H1 (cell line): ENCODE data around the gene ATP9B. TPM values are rescaled to one million over a fixed set of nuclear protein-coding genes. Genes with fewer than 3 reads are reported as not detected.

Experiments
- CTCF ChIA-PET: fragments of 300-600 bp; sonication (Branson Sonifier 250); formaldehyde crosslinking; loops from one replicate; lab custom pipeline; 2021; ENCODE audit not compliant: partially characterized antibody; lab: Charles Lee
- POLR2A ChIA-PET: fragments of 300-600 bp; sonication (Branson Sonifier 250); formaldehyde crosslinking; loops from one replicate; lab custom pipeline; 2021; ENCODE audit warnings: inconsistent platforms; ENCODE audit not compliant: partially characterized antibody; lab: Charles Lee
- DNase-seq, 2 experiments: peaks; one replicate each; pipeline versions ENCODE4 v3.0.0 to v3.0.0-alpha.2; 2010 to 2022; ENCODE audit warnings: low spot score in 2 of 2, low read depth in 1 of 2, mixed read lengths in 1 of 2
- FAIRE-seq: peaks from 2 replicates; lab custom pipeline; 2011; peaks lifted over from hg19 to GRCh38; lab: Jason Lieb, UNC
- H2AFZ ChIP-seq: 2 replicates; pipeline ENCODE4 v1.8.1; 2012; ENCODE audit warnings: low read length, inconsistent platforms
- H2AK5ac ChIP-seq: 2 replicates; pipeline ENCODE4 v1.6.1; 2013; ENCODE audit warnings: low read depth, low read length
- H2BK120ac ChIP-seq: replicated peaks from 2 replicates; pipeline ENCODE3; 2013; ENCODE audit warnings: low read depth, low read length, inconsistent platforms
- H2BK12ac ChIP-seq: 2 replicates; pipeline ENCODE4 v1.6.1; 2013; ENCODE audit warnings: low read depth, low read length
- H2BK15ac ChIP-seq: 2 replicates; pipeline ENCODE4 v1.6.1; 2013; ENCODE audit warnings: low read length
- H2BK20ac ChIP-seq: 2 replicates; pipeline ENCODE4 v1.6.1; 2013; ENCODE audit warnings: low read length
- H2BK5ac ChIP-seq: 2 replicates; pipeline ENCODE4 v1.6.1; 2013; ENCODE audit warnings: low read depth, low read length
- H3K14ac ChIP-seq: 2 replicates; pipeline ENCODE4 v1.6.1; 2013; ENCODE audit warnings: inconsistent platforms; ENCODE audit not compliant: insufficient read length
- H3K18ac ChIP-seq: 2 replicates; pipeline ENCODE4 v1.6.1; 2013; ENCODE audit warnings: low read length; ENCODE audit errors: extremely low read depth
- H3K23ac ChIP-seq: 2 replicates; pipeline ENCODE4 v1.6.1; 2013; ENCODE audit warnings: inconsistent platforms; ENCODE audit not compliant: insufficient read length
- H3K23me2 ChIP-seq: 2 replicates; pipeline ENCODE4 v1.6.1; 2013; ENCODE audit warnings: low read depth, low read length
- H3K27ac ChIP-seq: 2 replicates; pipeline ENCODE4 v1.6.1; 2011; ENCODE audit warnings: low read depth, low read length, inconsistent platforms
- H3K27me3 ChIP-seq, 4 experiments: replicated peaks in 1 of 4; 1 replicate in 1 of 4; 2 replicates in 3 of 4; pipeline versions ENCODE4 v1.6.1 to v1.8.1; 2011 to 2013; ENCODE audit warnings: low read length in 3 of 4, mild to moderate bottlenecking in 3 of 4, inconsistent platforms in 2 of 4, mixed read lengths in 2 of 4, moderate library complexity in 1 of 4; ENCODE audit not compliant: control insufficient read depth in 3 of 4, insufficient read depth in 3 of 4; ENCODE audit errors: extremely low read depth in 1 of 4
- H3K36me3 ChIP-seq, 4 experiments: 2 replicates each; pipeline versions ENCODE4 v1.6.1 to v1.8.1; 2011 to 2013; ENCODE audit warnings: mild to moderate bottlenecking in 4 of 4, low read length in 3 of 4, moderate library complexity in 2 of 4, control low read depth in 1 of 4, inconsistent platforms in 1 of 4; ENCODE audit not compliant: insufficient read depth in 4 of 4, control insufficient read depth in 2 of 4
- H3K4ac ChIP-seq: replicated peaks from 2 replicates; pipeline ENCODE3; 2013; ENCODE audit warnings: low read length, low read depth, mixed read lengths, inconsistent platforms; ENCODE audit not compliant: insufficient read length
- H3K4me1 ChIP-seq, 4 experiments: replicated peaks in 1 of 4; 1 replicate in 1 of 4; 2 replicates in 3 of 4; pipeline versions ENCODE4 v1.6.1 to v1.8.1; 2011 to 2013; ENCODE audit warnings: low read length in 3 of 4, inconsistent platforms in 2 of 4, mixed read lengths in 1 of 4; ENCODE audit not compliant: insufficient read depth in 4 of 4, control insufficient read depth in 3 of 4
- H3K4me2 ChIP-seq, 2 experiments: 2 replicates each; pipeline versions ENCODE4 v1.6.1 to v1.8.1; 2011 to 2013; ENCODE audit warnings: low read depth in 2 of 2, low read length in 2 of 2, control low read depth in 1 of 2, inconsistent platforms in 1 of 2, mild to moderate bottlenecking in 1 of 2; ENCODE audit not compliant: insufficient read depth in 1 of 2
- H3K4me3 ChIP-seq, 4 experiments: fragments of 200-600, 300-600 bp in 1 of 4; sonication (generic), shearing (Covaris generic), sonication (Bioruptor Twin) in 1 of 4; 2 replicates each; pipeline versions ENCODE4 v1.5.1 to v1.8.1; 2011 to 2016; ENCODE audit warnings: low read length in 4 of 4, low read depth in 3 of 4, control low read depth in 2 of 4, inconsistent platforms in 2 of 4, mild to moderate bottlenecking in 2 of 4, mixed read lengths in 1 of 4, moderate library complexity in 1 of 4; ENCODE audit not compliant: insufficient read depth in 2 of 4; ENCODE audit errors: extremely low read depth in 1 of 4
- H3K56ac ChIP-seq: replicated peaks from 2 replicates; pipeline ENCODE3; 2013; ENCODE audit warnings: low read depth, mild to moderate bottlenecking, mixed read lengths, low read length, inconsistent platforms; ENCODE audit not compliant: insufficient read length
- H3K79me1 ChIP-seq: 2 replicates; pipeline ENCODE4 v1.6.1; 2013; ENCODE audit warnings: low read depth, low read length, control low read depth
- H3K79me2 ChIP-seq, 2 experiments: 2 replicates each; pipeline versions ENCODE4 v1.6.1 to v1.8.1; 2012 to 2013; ENCODE audit warnings: low read length in 2 of 2, mild to moderate bottlenecking in 2 of 2, inconsistent platforms in 1 of 2; ENCODE audit not compliant: insufficient read depth in 2 of 2, control insufficient read depth in 1 of 2
- H3K9ac ChIP-seq, 4 experiments: replicated peaks in 1 of 4; 1 replicate in 1 of 4; 2 replicates in 3 of 4; pipeline versions ENCODE4 v1.6.1 to v1.8.1; 2011 to 2013; ENCODE audit warnings: low read depth in 3 of 4, low read length in 3 of 4, control low read depth in 2 of 4, mild to moderate bottlenecking in 2 of 4, moderate library complexity in 2 of 4, inconsistent platforms in 1 of 4; ENCODE audit errors: extremely low read depth in 1 of 4
- H3K9me3 ChIP-seq, 2 experiments: 2 replicates each; pipeline versions ENCODE4 v1.6.1 to v1.8.1; 2012 to 2013; ENCODE audit warnings: mild to moderate bottlenecking in 2 of 2, moderate library complexity in 2 of 2, control low read depth in 1 of 2, inconsistent platforms in 1 of 2, low read depth in 1 of 2, low read length in 1 of 2, mixed read lengths in 1 of 2; ENCODE audit not compliant: insufficient read depth in 2 of 2
- H4K20me1 ChIP-seq, 2 experiments: replicated peaks in 1 of 2; 2 replicates each; pipeline versions ENCODE3 to v1.8.1; 2011 to 2013; ENCODE audit warnings: inconsistent platforms in 2 of 2, low read length in 2 of 2, mild to moderate bottlenecking in 1 of 2; ENCODE audit not compliant: insufficient read depth in 2 of 2, control insufficient read depth in 1 of 2
- H4K5ac ChIP-seq: 2 replicates; pipeline ENCODE4 v1.6.1; 2013; ENCODE audit warnings: low read length, low read depth, mixed read lengths, inconsistent platforms; ENCODE audit not compliant: insufficient read length
- H4K8ac ChIP-seq: 2 replicates; pipeline ENCODE4 v1.8.0; 2013; ENCODE audit warnings: mild to moderate bottlenecking, moderate library complexity, low read length, inconsistent platforms; ENCODE audit not compliant: insufficient read depth; ENCODE audit errors: extremely low read depth
- H4K91ac ChIP-seq: replicated peaks from 2 replicates; pipeline ENCODE3; 2013; ENCODE audit warnings: low read length, mixed read lengths, inconsistent platforms; ENCODE audit not compliant: insufficient read length
- BCL11A ChIP-seq, 2 experiments: IDR thresholded peaks; one replicate each; pipeline ENCODE4 v1.6.1; 2011; ENCODE audit warnings: low read depth in 2 of 2, low read length in 2 of 2, mild to moderate bottlenecking in 2 of 2
- EZH2 ChIP-seq: fragments of 200-600 bp; sonication (generic); IDR thresholded peaks from 2 replicates; pipeline ENCODE4 v1.7.1; 2012; ENCODE audit warnings: low read depth, mild to moderate bottlenecking, moderate library complexity, low read length, inconsistent platforms; ENCODE audit not compliant: severe bottlenecking
- FOSL1 ChIP-seq: IDR thresholded peaks from 2 replicates; pipeline ENCODE4 v1.6.1; 2011; ENCODE audit warnings: mild to moderate bottlenecking, low read depth, low read length, moderate library complexity; ENCODE audit not compliant: insufficient read depth
- GABPA ChIP-seq: IDR thresholded peaks from 2 replicates; pipeline ENCODE4 v1.6.1; 2011; ENCODE audit warnings: mild to moderate bottlenecking, low read length, moderate library complexity, borderline replicate concordance; ENCODE audit not compliant: insufficient read depth
- HDAC2 ChIP-seq, 2 experiments: fragments of 300-600 bp in 1 of 2; sonication (generic) in 1 of 2; IDR thresholded peaks; 2 replicates each; pipeline ENCODE4 v1.6.1; 2011 to 2012; ENCODE audit warnings: low read depth in 2 of 2, low read length in 2 of 2, mild to moderate bottlenecking in 2 of 2, moderate library complexity in 2 of 2, borderline replicate concordance in 1 of 2, inconsistent platforms in 1 of 2
- NRF1 ChIP-seq: IDR thresholded peaks from 2 replicates; pipeline ENCODE4 v1.6.1; 2011; ENCODE audit warnings: mild to moderate bottlenecking, low read depth, low read length, improper control_type of control experiment
- POU5F1 ChIP-seq: IDR thresholded peaks from 2 replicates; pipeline ENCODE4 v1.6.1; 2011; ENCODE audit warnings: low read depth, mild to moderate bottlenecking, low read length, moderate library complexity
- RBBP5 ChIP-seq: IDR thresholded peaks from 2 replicates; pipeline ENCODE4 v1.7.1; 2012; ENCODE audit warnings: low read depth, mild to moderate bottlenecking, inconsistent platforms, low read length, moderate library complexity, borderline replicate concordance
- RNF2 ChIP-seq: fragments of 200-900, 300-1000 bp; sonication (generic); IDR thresholded peaks from 2 replicates; pipeline ENCODE4 v1.7.1; 2016; ENCODE audit warnings: borderline replicate concordance, low read depth, mild to moderate bottlenecking, antibody characterized with exemption, low read length; ENCODE audit not compliant: poor library complexity, severe bottlenecking; ENCODE audit errors: missing control alignments
- SIX5 ChIP-seq: IDR thresholded peaks from 2 replicates; pipeline ENCODE4 v1.6.1; 2011; ENCODE audit warnings: mild to moderate bottlenecking, low read depth, low read length
- SP1 ChIP-seq: IDR thresholded peaks from 2 replicates; pipeline ENCODE4 v1.6.1; 2011; ENCODE audit warnings: low read depth, low read length
- YY1 ChIP-seq: IDR thresholded peaks from 2 replicates; pipeline ENCODE4 v1.6.1; 2011; ENCODE audit warnings: low read depth, mild to moderate bottlenecking, low read length
- WGBS, 2 experiments: shearing (Covaris generic) in 1 of 2; methylation state at CpG; one replicate each; pipeline versions ENCODE4 v1.1.6 to v1.1.7; 2013 to 2015; ENCODE audit warnings: low lambda C conversion rate in 2 of 2, mixed read lengths in 2 of 2, inconsistent platforms in 1 of 2, low coverage in 1 of 2, missing lambda C conversion rate in 1 of 2; ENCODE audit not compliant: insufficient replicate concordance in 2 of 2, insufficient coverage in 1 of 2, insufficient read length in 1 of 2; ENCODE audit errors: extremely low coverage in 1 of 2, missing lambda C conversion rate in 1 of 2; 5-methylcytosine and 5-hydroxymethylcytosine counted together
- polyA plus RNA-seq, 7 experiments: library from polyadenylated mRNA; depleted of rRNA in 3 of 7; stranded (reverse) in 5 of 7; unstranded in 2 of 7; fragments of >200 nt in 5 of 7; fragments of 200-250 nt in 2 of 7; gene quantifications; 1 replicate in 5 of 7; 2 replicates in 1 of 7; 4 replicates in 1 of 7; pipeline versions ENCODE4 v1.2.1 to v1.2.3, GENCODE V29; 2011 to 2013; ENCODE audit warnings: missing spikeins in 2 of 7, mixed read lengths in 2 of 7
- total RNA-seq: library from RNA; stranded (reverse); fragmentation: NEBNext Ultra II Directional; extraction: Animal tissue kit (Norgen Biotek cat#: 25700); gene quantifications from 2 replicates; pipeline ENCODE4 v1.2.1, GENCODE V29; 2021

The ATP9B gene
- total and polyA plus RNA-seq, 2 of the 8 experiments (the other 6 are each of a cell fraction or from before 2014, with no cell fraction given): 15.1 to 21.7 TPM

DNA sequence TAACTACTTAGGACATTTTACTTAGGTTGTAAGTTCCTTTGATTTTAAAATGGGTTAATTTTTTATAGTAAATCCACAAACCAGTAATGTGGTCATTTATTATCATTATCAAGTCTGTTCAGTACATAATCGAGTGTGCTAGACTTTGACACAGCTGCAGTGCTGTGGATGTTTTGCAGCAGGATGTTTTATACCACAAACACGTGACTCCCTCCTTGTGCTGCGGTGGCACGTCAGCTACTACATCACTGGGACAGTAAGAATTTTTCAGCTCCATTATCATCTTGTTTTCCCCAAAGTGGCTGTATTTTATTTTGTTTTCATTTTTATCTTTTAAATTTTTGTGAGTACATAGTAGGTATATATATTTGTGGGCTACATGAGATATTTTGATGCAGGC, 70.0 kb downstream of the ATP9B start:
- Histone ChIP-seq H2BK5ac (no peak overlapping the region), H3K14ac (no peak overlapping the region), H3K4me3 (no peak overlapping the region), H3K27me3 (no peaks in the 10 kb centered on the region), H4K5ac (no peak overlapping the region), H3K23ac (no peak overlapping the region), H3K79me1 (no peaks in the 10 kb centered on the region), H3K9ac (no peak overlapping the region), H4K20me1 (peaks cover 0 to 2% of the 10 kb centered on the region in 2 experiments), H3K27ac (no peak overlapping the region), H2AFZ (no peak overlapping the region), H3K4me2 (no peak overlapping the region), H2BK120ac (no peak overlapping the region), H3K56ac (no peak overlapping the region), H3K9me3 (no peaks in the 10 kb centered on the region), H3K36me3 (peaks cover 0 to 2% (median 0%) of the 10 kb centered on the region in 4 experiments; a peak in 1 of 8 replicates), H2AK5ac (no peak overlapping the region), H3K4me1 (no peaks in the 10 kb centered on the region), H4K8ac (no peak overlapping the region), H2BK12ac (no peak overlapping the region), H3K18ac (no peak overlapping the region), H3K4ac (no peak overlapping the region), H2BK20ac (no peak overlapping the region), H3K23me2 (no peaks in the 10 kb centered on the region), H3K79me2 (no peaks in the 10 kb centered on the region), H2BK15ac (no peak overlapping the region), H4K91ac (no peak overlapping the region)
- TF ChIP-seq EZH2 (no peak), POU5F1 (no peak), RNF2 (no peak), FOSL1 (no peak), RBBP5 (no peak), GABPA (no peak), NRF1 (no peak), SIX5 (no peak), SP1 (no peak), YY1 (no peak), HDAC2 (IDR thresholded peaks at IDR 0.05; ENCODE audit: borderline replicate concordance in 1 of 2, low read depth in 2 of 2, low read length in 2 of 2) (no peak), BCL11A (IDR thresholded peaks at IDR 0.05; ENCODE audit: low read depth in 2 of 2, low read length in 2 of 2) (no peak)
- ChIA-PET CTCF (no interaction called here), POLR2A (no interaction called here)
- DNase-seq: no peak
- WGBS, 2 experiments: 92% methylated on average over 4 of the region's 4 CpGs; no CpG with 5 or more reads in 1 of the 2 experiments
- FAIRE-seq: no peak
